Cerebellar nuclear complex (tissue), 1 donor: ENCODE results near the gene PCSK6.
"Not testable (repeated sequence)": the region's sequence is repeated elsewhere in the genome, so short reads cannot be mapped to it uniquely, and the experiment has no call there.

Experiments
- DNase-seq, 2 experiments: peaks; one replicate each; lab custom pipeline; 2025; lab: John Stamatoyannopoulos, UW

The PCSK6 gene

GRCh38 chr15:101308604-101309435, 180.7 kb downstream of the PCSK6 start:
- no peak for DNase-seq

- no peak for DNase-seq
These were observed 181.5 kb downstream of the PCSK6 start for GRCh38 chr15:101307897-101308603.

- DNase-seq, result no peak
These were observed 182.2 kb downstream of the PCSK6 start for GRCh38 chr15:101307048-101307896.

- no peak for DNase-seq
These were observed 183.0 kb downstream of the PCSK6 start for GRCh38 chr15:101306341-101307047.

- DNase-seq, result no peak
These were observed 183.7 kb downstream of the PCSK6 start for GRCh38 chr15:101305820-101306255.

GRCh38 chr15:101303408-101303807, 186.1 kb downstream of the PCSK6 start:
- DNase-seq, result no peak

GRCh38 chr15:101296418-101297405, 192.8 kb downstream of the PCSK6 start:
- no peak for DNase-seq

- no peak for DNase-seq
These were observed 193.8 kb downstream of the PCSK6 start for GRCh38 chr15:101295607-101296161.

GRCh38 chr15:101294731-101295606, 194.5 kb downstream of the PCSK6 start, which contains the start of gene SNRPA1:
TSS of gene SNRPA1 (minus strand) at chr15:101295248. CDS start at chr15:101295178, 70 bp downstream.
- peak in 1 of 2 experiments; percentile 69 for DNase-seq

GRCh38 chr15:101293122-101293521, 196.4 kb downstream of the PCSK6 start:
- DNase-seq, result no peak

GRCh38 chr15:101288905-101289513, 200.5 kb downstream of the PCSK6 start:
- DNase-seq, result no peak

GRCh38 chr15:101287342-101287741, 202.2 kb downstream of the PCSK6 start:
- DNase-seq, result not testable (repeated sequence)

- no peak for DNase-seq
These were observed 202.9 kb downstream of the PCSK6 start for GRCh38 chr15:101286471-101287114.

GRCh38 chr15:101283931-101284330, 205.6 kb downstream of the PCSK6 start:
- DNase-seq, result no peak

- DNase-seq, result no peak
These were observed 209.5 kb downstream of the PCSK6 start for GRCh38 chr15:101280007-101280406.

- DNase-seq, result no peak
These were observed 211.5 kb downstream of the PCSK6 start for GRCh38 chr15:101277943-101278564.

- peak in 1 of 2 experiments; percentile 20 for DNase-seq
These were observed 212.3 kb downstream of the PCSK6 start, which contains the start of gene SELENOS for GRCh38 chr15:101277038-101277822. TSS of gene SELENOS (minus strand) at chr15:101277485. CDS start at chr15:101277417, 68 bp downstream.
